Progenitor cell of endocrine pancreas (in vitro differentiated cells): ENCODE measurements around the gene KIF15. TPM values are rescaled to one million over a fixed set of nuclear protein-coding genes. Genes with fewer than 3 reads are reported as not detected.

Experiments used
- DNase-seq: peaks from one replicate; pipeline ENCODE4 v3.0.0; 2021; ENCODE audit warnings: low spot score; ENCODE audit not compliant: unreplicated experiment
- H3K27ac Mint-ChIP-seq: 2 replicates; pipeline ENCODE4 v1.8.0; 2021; ENCODE audit warnings: mild to moderate bottlenecking, moderate library complexity, mixed read lengths
- H3K27me3 Mint-ChIP-seq: 2 replicates; pipeline ENCODE4 v1.8.0; 2021; ENCODE audit warnings: mixed read lengths
- H3K36me3 Mint-ChIP-seq: 2 replicates; pipeline ENCODE4 v1.8.0; 2022; ENCODE audit warnings: mixed read lengths; ENCODE audit not compliant: insufficient read depth
- H3K4me1 Mint-ChIP-seq: 2 replicates; pipeline ENCODE4 v1.8.0; 2021; ENCODE audit warnings: low read depth, mixed read lengths
- H3K4me3 Mint-ChIP-seq: 2 replicates; pipeline ENCODE4 v1.8.0; 2021; ENCODE audit warnings: low read depth, mild to moderate bottlenecking, moderate library complexity, mixed read lengths
- H3K9me3 Mint-ChIP-seq: 2 replicates; pipeline ENCODE4 v1.8.0; 2021; ENCODE audit warnings: low read depth, mixed read lengths
- CTCF ChIP-seq: fragments of 200-600 bp; sonication (generic); IDR thresholded peaks from one replicate; pipeline ENCODE4 v1.5.0; 2021; ENCODE audit warnings: antibody characterized with exemption, mild to moderate bottlenecking; ENCODE audit not compliant: unreplicated experiment
- total RNA-seq: library from RNA; stranded (reverse); gene quantifications from 2 replicates; pipeline ENCODE4 v1.2.1, GENCODE V29; 2021

Gene KIF15
- total RNA-seq, 1 donor from 2014 or later: 21.4 TPM

GRCh38 chr3:44729384-44729910, 32.1 kb upstream of the KIF15 start, which contains the start of gene ZNF501:
Gene ZNF501 (plus strand): TSS chr3:44729635. CDS start chr3:44734422, 4,787 bp downstream.
- H3K27ac Mint-ChIP-seq: peak within 1 kb of the TSS; percentile 88
- peaks cover 1% of the 10 kb centered on the region for H3K4me1 Mint-ChIP-seq
- H3K27me3 Mint-ChIP-seq: no peaks in the 10 kb centered on the region
- peaks cover 37% of the 10 kb centered on the region for H3K36me3 Mint-ChIP-seq
- TF ChIP-seq CTCF: no peak
- peak within 1 kb of the TSS; percentile 83 for H3K4me3 Mint-ChIP-seq
- peaks cover 51% of the 10 kb centered on the region for H3K9me3 Mint-ChIP-seq
- peak; percentile 64 for DNase-seq

- Mint-ChIP-seq H3K4me3 (no peak overlapping the region), H3K36me3 (peaks cover 55% of the 10 kb centered on the region), H3K27ac (no peak overlapping the region), H3K4me1 (no peaks in the 10 kb centered on the region), H3K27me3 (no peaks in the 10 kb centered on the region), H3K9me3 (peaks cover 66% of the 10 kb centered on the region)
- no peak for DNase-seq
- no peak for TF ChIP-seq CTCF
These were observed 26.9 kb upstream of the KIF15 start for GRCh38 chr3:44734646-44735168.

GRCh38 chr3:44761101-44761423, 532 bp upstream of the KIF15 start:
- peak overlapping the region; percentile 88 for H3K4me3 Mint-ChIP-seq
- DNase-seq: no peak
- H3K36me3 Mint-ChIP-seq: peaks cover 42% of the 10 kb centered on the region
- TF ChIP-seq CTCF: no peak
- H3K4me1 Mint-ChIP-seq: peaks cover 10% of the 10 kb centered on the region
- peak overlapping the region; percentile 96 for H3K27ac Mint-ChIP-seq
- peaks cover 26% of the 10 kb centered on the region for H3K9me3 Mint-ChIP-seq
- H3K27me3 Mint-ChIP-seq: no peaks in the 10 kb centered on the region

DNA sequence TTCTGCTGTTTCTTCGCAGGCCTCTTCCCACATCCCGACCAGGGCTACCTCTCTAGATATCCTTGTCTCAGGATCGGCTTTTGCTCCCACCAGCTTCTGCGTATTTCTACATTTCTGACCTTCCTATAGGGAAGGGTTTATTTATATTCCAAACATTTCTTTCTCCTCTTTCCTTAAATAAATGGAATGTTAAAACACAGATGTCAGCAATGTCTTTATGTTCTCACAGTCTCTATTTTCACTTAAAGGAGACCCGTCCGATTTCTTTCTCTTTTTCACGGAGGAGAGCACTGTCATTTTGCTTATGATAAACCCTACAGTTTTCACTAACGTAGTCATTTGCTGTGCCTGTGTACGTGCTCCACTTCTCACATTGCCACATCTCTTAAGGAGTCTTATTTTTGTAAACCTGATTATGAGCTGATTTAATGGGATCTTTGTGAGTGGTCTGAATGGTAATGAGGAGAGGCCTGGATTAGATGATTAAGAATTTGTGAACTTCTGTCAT, 630 bp downstream of the KIF15 start:
- peak overlapping the region; percentile 88 for H3K4me3 Mint-ChIP-seq
- TF ChIP-seq CTCF: no peak
- peaks cover 48% of the 10 kb centered on the region for H3K36me3 Mint-ChIP-seq
- peak overlapping the region; percentile 96 for H3K27ac Mint-ChIP-seq
- peaks cover 10% of the 10 kb centered on the region for H3K4me1 Mint-ChIP-seq
- no peaks in the 10 kb centered on the region for H3K27me3 Mint-ChIP-seq
- H3K9me3 Mint-ChIP-seq: peaks cover 29% of the 10 kb centered on the region
- DNase-seq: no peak

DNA sequence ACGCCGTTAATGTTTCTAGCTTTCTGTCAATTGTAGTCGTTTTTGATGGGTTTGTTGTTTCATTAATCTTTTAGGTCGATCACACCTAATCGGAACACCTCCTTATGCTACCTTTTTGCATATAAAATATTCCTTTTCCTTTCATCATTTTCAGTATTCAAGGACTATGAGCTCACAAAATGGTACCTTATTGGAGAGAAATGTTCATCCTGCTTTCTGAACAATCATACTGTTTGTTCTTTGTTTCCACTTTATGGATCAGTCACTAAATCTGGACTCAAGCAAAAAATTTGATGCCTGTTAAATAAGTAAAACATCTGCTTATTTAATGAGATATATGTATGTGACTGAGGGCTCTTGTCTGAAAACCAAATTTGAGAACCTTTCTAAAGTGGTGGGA, 1.1 kb downstream of the KIF15 start:
- H3K36me3 Mint-ChIP-seq: peaks cover 47% of the 10 kb centered on the region
- H3K9me3 Mint-ChIP-seq: peaks cover 26% of the 10 kb centered on the region
- peak overlapping the region; percentile 88 for H3K4me3 Mint-ChIP-seq
- peaks cover 10% of the 10 kb centered on the region for H3K4me1 Mint-ChIP-seq
- no peak for DNase-seq
- TF ChIP-seq CTCF: no peak
- H3K27ac Mint-ChIP-seq: peak overlapping the region; percentile 96
- no peaks in the 10 kb centered on the region for H3K27me3 Mint-ChIP-seq
